T47D (cell line): ENCODE data around the gene CYP4Z1.
"Not testable (repeated sequence)": the region's sequence is repeated elsewhere in the genome, so short reads cannot be mapped to it uniquely, and the experiment has no call there.

Experiments
- DNase-seq, 2 experiments: peaks; one replicate each; pipeline versions ENCODE4 v3.0.0 to v3.0.0-alpha.2; 2011 to 2012; ENCODE audit warnings: low read depth in 1 of 2, low spot score in 1 of 2
- JUND ChIP-seq: IDR thresholded peaks from 2 replicates; pipeline ENCODE4 v1.6.1; 2012; ENCODE audit warnings: low read depth
- in situ Hi-C: cut with HindIII; loops from 2 replicates; pipeline ENCODE4 v1.10.0; 2016; ENCODE audit warnings: low sequenced_read_pairs, low pct_unique_long_range_greater_than_20kb

CYP4Z1 gene, protein sequence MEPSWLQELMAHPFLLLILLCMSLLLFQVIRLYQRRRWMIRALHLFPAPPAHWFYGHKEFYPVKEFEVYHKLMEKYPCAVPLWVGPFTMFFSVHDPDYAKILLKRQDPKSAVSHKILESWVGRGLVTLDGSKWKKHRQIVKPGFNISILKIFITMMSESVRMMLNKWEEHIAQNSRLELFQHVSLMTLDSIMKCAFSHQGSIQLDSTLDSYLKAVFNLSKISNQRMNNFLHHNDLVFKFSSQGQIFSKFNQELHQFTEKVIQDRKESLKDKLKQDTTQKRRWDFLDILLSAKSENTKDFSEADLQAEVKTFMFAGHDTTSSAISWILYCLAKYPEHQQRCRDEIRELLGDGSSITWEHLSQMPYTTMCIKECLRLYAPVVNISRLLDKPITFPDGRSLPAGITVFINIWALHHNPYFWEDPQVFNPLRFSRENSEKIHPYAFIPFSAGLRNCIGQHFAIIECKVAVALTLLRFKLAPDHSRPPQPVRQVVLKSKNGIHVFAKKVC

DNA sequence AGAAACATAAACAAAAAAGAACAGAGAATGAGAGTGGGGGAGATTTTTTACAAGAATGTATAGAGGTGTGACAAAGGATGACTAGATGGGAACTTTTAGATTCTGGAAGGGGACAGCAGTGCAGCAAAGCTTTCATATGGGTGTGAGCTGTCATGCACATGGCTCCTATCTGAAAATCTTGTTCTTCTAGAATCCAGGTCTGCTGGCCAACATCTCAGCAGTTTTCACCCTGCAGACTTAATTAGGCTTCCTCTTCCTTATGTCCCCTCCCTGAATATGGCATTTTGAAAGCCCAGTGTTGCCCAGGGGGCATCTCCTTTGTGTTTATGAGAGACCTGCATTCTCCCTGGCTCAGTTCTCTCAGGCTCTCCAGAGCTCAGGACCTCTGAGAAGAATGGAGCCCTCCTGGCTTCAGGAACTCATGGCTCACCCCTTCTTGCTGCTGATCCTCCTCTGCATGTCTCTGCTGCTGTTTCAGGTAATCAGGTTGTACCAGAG, at the start of gene CYP4Z1:
Gene CYP4Z1, plus strand, starts transcription at position 135 of the 498 bp plus-strand sequence. Its CDS starts 260 bp downstream, at position 395.
- TF ChIP-seq JUND: no peak
- in situ Hi-C loops: no loop called here
- peak in 1 of 2 experiments; percentile 28 for DNase-seq

DNA sequence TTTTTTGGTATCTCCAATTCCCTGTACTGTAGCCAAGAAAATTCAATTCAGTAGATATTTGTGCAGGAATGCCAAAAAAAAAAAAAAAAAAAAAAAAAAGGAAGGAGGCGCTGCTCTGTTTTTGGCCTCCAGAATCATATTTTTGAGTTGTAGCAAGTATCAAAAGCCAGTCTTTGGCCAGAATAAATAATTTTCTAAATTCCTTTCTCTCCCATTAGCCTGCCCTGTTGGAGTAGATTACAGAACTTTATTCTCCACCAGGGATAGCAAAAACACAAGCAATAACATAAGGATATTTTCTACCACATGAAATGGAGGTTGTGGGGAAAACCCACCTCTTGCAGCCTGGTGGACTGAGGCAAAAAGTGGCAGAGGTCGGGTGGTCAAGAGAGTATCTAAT, 46.0 kb upstream of the CYP4Z1 start:
- no peak for TF ChIP-seq JUND
- in situ Hi-C loops: no loop called here
- DNase-seq: no peak

DNA sequence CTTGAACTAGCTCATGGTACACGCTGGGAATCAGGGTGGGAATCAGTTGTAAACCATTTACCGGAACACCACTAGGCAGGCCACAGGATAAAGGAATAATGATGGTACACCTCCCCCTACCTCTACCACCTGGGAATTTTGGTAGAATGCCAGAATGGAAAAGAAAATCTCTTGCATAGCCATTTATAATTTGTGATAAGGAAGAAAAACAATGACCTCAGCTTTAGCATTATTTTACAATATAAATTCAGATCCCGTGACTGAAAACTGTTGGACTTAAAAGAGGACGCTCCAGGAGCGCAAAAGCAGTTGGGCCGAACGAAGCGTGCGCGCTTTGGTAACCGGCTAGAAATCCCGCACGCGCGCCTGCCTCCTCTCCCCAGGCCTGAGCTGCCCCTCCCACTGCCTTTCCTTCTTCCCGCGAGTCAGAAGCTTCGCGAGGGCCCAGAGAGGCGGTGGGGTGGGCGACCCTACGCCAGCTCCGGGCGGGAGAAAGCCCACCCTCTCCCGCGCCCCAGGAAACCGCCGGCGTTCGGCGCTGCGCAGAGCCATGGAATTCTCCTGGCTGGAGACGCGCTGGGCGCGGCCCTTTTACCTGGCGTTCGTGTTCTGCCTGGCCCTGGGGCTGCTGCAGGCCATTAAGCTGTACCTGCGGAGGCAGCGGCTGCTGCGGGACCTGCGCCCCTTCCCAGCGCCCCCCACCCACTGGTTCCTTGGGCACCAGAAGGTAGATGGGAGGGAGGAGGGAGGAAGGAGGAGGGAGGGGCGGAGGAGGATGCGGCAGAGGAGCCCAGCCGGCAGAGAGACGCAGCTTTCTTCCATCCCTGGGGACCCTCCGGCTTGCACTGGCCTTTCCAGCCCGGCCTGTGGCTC, 43.5 kb upstream of the CYP4Z1 start, which contains the start of gene CYP4X1:
Gene CYP4X1, plus strand, starts transcription at position 402 of the 873 bp plus-strand sequence. Its CDS starts 149 bp downstream, at position 551.
- no peak for TF ChIP-seq JUND
- peak; percentile 25 to 49 for DNase-seq
- in situ Hi-C loops: no loop called here

DNA sequence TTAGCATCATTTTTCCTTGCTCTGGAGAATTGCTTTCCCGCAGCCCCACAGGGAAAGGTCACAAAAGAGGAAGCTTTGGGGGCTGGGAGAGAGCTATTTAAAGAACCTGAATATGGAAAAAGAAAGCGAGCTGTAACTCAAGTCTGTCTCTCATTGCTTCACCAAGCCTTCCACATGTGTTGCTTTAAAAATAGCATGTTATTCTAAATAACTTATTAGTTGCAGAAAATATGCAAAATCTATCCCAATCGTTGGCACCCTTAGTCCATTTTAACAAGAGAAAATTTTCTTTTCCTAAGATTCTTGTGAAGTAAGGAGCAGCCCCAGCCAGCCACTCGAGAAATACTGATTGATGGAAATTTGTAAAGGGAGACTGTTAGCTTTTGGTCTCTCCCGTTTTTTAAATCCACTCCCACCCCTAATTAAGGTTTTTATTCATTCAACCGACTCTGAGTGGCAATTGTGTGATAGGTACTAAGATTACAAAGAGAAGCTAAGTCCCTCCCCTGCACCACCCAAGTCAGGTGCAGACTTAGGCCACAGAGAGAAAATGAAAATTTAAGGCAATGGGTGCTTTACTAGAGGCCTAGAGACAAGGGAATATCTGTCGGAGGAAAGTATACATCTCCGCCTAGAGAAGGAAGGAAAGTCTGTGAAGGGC, 42.8 kb upstream of the CYP4Z1 start:
- in situ Hi-C loops: no loop called here
- no peak for TF ChIP-seq JUND
- DNase-seq: no peak

DNA sequence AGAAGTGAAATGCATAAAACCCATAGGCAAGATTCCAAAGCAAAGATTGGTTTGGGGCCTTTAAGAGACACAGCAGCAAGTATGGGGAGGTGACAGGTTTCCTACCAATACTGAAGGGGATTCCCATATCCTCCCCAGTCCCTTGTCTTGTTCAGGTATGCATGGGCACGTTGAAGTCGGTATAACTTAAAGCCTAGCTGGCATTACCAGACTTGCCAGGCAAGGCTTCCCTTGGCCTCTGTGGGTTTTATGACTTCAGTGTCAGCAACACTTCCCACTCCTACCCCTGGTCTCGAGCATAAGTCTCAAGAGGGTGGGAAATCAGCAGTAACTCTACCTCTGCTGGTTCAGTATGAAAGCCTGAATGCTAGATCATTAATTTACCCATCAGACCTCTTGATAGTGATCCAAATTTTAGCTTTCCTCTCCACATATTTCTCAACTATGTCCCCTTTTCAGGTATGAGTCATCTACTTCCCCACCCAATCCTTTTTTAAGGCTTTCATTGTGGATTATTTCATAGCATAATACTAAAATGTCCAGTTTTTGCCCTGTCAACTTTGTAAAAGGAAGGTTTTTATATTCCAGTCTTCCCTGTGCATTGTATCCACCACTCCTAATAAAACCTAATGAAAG, 36.7 kb upstream of the CYP4Z1 start:
- no peak for TF ChIP-seq JUND
- DNase-seq: peak in 1 of 2 experiments; percentile 17
- in situ Hi-C loops: no loop called here

DNA sequence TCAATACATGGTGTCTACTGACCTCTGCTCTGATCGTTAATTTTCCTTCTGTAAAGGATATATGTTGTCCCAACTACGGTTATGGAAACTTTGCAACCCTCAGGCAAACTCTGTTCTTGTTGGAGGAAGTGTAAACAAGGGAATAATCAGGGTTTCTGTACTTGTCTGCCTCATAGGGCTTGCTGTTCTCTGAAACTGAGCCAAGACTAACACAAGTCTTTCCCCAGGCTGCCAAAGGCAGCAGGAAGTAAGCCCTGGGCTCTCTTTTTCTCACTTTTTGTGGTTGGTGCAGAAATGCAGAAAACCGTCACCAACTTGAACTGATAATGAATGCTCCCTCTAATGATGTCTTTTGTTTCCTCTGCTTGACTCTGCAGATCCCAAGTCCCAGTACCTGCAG, 36.0 kb upstream of the CYP4Z1 start:
- TF ChIP-seq JUND: peak; percentile 67; the same call in 1 of the 2 replicates
- in situ Hi-C loops: no loop called here
- peak in 1 of 2 experiments; percentile 89 for DNase-seq

DNA sequence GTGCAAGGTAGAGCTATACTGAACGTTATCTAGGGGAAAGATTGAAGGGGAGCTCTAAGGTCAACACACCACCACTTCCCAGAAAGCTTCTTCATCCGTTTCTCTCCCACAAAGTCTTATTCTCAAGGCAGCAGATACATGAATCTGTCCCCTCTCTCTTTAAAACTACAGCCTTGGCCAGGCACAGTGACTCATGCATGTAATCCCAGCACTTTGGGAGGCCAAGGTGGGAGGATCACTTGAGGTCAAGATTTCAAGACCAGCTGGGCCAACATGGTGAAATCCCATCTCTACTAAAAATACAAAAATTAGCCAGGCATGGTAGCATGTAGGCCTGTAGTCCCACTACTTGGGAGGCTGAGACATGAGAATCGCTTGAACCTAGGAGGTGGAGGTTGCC, 35.4 kb upstream of the CYP4Z1 start:
- TF ChIP-seq JUND: no peak
- DNase-seq: peak in 1 of 2 experiments; percentile 18
- in situ Hi-C loops: no loop called here

DNA sequence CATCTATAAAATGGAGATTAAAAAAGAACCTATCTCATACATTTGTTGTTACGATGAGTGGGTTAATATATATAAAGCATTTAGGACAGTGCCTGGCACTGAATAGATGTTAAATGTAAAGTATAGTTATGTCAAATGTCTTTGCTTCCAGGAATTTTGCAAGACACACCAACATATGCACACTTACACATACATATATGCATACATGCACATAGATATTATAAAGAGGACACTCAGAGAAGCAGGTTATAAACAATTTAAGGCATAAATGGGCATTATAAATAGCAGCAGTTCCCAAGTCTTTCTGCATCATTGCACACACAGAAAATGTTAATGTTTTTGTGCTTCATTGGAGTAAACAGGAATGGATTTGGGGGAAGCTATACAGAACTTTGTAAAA, 30.3 kb upstream of the CYP4Z1 start:
- DNase-seq: no peak
- in situ Hi-C loops: no loop called here
- TF ChIP-seq JUND: no peak

DNA sequence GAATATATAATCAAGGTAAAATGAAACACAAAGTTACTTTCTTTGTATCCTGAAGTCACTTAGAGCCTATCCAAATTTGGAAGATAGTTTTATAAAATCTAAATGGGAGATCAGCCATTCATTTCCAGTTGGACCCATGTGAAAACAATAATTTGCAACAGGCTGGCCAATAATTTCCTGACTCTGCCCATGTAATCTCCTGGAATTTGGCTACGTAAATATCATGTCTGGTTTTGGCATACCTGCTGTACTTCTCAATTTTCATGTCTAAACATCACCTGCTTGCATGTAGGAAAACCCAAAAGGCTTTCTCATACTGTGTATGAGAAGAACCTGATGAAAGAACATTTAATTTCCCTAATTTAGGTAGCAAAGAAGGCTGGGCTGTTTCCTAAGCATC, 7.7 kb upstream of the CYP4Z1 start:
- TF ChIP-seq JUND: no peak
- peak in 1 of 2 experiments; percentile 24 for DNase-seq
- in situ Hi-C loops: no loop called here

DNA sequence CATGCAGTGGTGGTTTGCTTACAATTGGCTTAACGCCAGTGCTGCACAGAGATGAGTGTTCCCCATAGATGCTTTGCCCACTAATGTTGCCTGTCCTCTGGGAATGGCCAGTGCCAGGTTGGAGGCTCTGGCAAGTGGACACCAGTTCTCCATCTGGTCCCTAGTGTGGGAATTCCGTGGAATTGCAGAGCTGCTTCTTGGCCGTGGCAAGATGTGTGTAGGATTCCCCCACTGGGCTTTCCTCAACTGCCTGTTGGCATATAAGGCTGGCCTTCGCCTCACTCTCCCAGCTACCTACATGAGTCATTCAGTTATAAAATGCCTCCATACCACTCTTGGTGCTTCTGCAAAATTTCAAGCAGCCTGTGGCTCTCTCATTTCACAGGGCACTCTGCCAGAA, 2.0 kb downstream of the CYP4Z1 start:
- DNase-seq, in situ Hi-C loops: not testable (repeated sequence)

DNA sequence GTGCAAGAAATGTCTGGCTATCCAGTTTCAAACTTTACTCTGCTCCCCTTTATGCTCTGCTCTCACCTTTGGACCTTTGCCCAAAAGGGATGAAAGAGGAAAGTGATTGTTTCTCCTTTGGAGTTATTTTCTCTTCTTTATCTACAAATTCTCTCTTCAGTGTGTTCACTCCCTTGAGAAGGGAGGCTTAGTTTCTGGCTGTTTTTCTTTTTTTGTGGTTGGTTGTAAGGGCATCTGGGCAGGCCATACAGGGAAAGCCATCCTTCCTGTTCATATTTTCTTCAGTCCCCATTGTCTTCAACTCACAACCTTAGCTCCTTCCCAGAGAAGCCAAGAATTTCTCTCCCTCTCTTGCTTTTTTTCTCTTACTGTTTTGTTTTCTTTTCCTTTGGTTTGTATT, 2.5 kb downstream of the CYP4Z1 start:
- in situ Hi-C loops, DNase-seq: not testable (repeated sequence)

DNA sequence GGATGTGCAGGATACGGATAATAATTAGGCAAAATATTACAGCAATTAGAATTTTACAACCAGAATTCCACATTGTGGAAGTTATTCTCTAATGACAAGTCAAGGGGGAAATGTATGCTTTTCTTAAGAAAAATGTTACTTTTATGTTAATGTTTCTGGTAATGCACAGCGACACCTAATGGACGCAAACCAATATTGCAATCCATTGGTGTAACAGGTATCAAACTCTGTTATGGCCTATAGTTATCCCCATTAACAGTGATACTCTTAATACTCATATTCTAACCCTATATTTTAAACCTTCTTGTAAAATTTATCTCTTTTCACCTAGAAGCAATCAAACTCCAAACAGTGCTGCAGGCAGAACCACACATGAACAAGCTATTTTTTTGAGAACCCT, 22.3 kb downstream of the CYP4Z1 start:
- peak in 1 of 2 experiments; percentile 41 for DNase-seq
- in situ Hi-C loops: not testable (repeated sequence)

DNA sequence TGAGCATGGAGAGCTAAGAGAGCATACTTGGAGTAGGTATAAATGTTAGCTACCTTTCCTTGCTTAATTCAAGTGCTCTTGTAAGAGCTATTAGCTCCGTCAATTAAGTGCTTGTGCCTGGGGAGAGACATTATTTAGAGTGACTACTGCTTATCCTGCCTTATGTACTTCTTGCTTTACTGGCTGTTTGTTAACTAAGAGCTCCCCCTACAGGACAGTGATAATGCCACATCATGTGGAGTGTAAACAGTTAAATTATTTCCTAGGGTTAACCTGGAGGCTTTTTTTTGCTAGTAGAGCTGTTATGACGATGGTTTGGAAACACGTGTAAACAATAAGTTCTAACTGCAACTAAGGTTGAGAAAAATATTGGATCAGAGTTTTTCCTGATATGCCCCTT, 24.4 kb downstream of the CYP4Z1 start:
- DNase-seq, in situ Hi-C loops: not testable (repeated sequence)
